Measurements from ENCODE around the gene TRIM63.

TRIM63 gene

GRCh38 chr1:26032656-26033357, 34.6 kb downstream of the TRIM63 start:
- DNase-seq: no peak

GRCh38 chr1:26031611-26032220, 35.7 kb downstream of the TRIM63 start:
- DNase-seq: no peak

- DNase-seq: no peak
Observed at GRCh38 chr1:26031196-26031595, 36.2 kb downstream of the TRIM63 start.

GRCh38 chr1:26029864-26030481, 37.5 kb downstream of the TRIM63 start:
- DNase-seq: no peak

GRCh38 chr1:26029054-26029863, 38.2 kb downstream of the TRIM63 start:
- DNase-seq: no peak

GRCh38 chr1:26028490-26028980, 38.9 kb downstream of the TRIM63 start:
- no peak for DNase-seq

- DNase-seq: no peak
Observed at GRCh38 chr1:26027716-26028489, 39.5 kb downstream of the TRIM63 start.

- DNase-seq: no peak
Observed at GRCh38 chr1:26025517-26025916, 41.9 kb downstream of the TRIM63 start.

GRCh38 chr1:26025060-26025459, 42.4 kb downstream of the TRIM63 start:
- DNase-seq: no peak

- DNase-seq: no peak
Observed at GRCh38 chr1:26023826-26024225, 43.6 kb downstream of the TRIM63 start.

- DNase-seq: no peak
Observed at GRCh38 chr1:26023009-26023408, 44.4 kb downstream of the TRIM63 start.

GRCh38 chr1:26022404-26022779, 45.0 kb downstream of the TRIM63 start:
- no peak for DNase-seq

GRCh38 chr1:26021647-26022403, 45.6 kb downstream of the TRIM63 start, which contains the start of gene EXTL1:
Gene EXTL1 (plus strand): TSS chr1:26021775. CDS start chr1:26022647, 872 bp downstream.
- no peak for DNase-seq

GRCh38 chr1:26020941-26021646, 46.3 kb downstream of the TRIM63 start:
- DNase-seq: no peak

- DNase-seq: no peak
Observed at GRCh38 chr1:26020330-26020768, 47.1 kb downstream of the TRIM63 start.

- no peak for DNase-seq
Observed at GRCh38 chr1:26019641-26020315, 47.7 kb downstream of the TRIM63 start.

- DNase-seq: no peak
Observed at GRCh38 chr1:26017606-26018005, 49.8 kb downstream of the TRIM63 start.

GRCh38 chr1:26016953-26017545, 50.4 kb downstream of the TRIM63 start:
- no peak for DNase-seq

- DNase-seq: no peak
Observed at GRCh38 chr1:26016258-26016952, 51.0 kb downstream of the TRIM63 start.

Data from NCI-H748 treated with DMSO at 0.1 percent for 48 hours (cell line).